ENCODE data around the gene MRPS18A. TPM values are rescaled to one million over a fixed set of nuclear protein-coding genes. Genes with fewer than 3 reads are reported as not detected.

MRPS18A gene
- total RNA-seq, 1 donor from 2014 or later = 34.5 TPM

DNA sequence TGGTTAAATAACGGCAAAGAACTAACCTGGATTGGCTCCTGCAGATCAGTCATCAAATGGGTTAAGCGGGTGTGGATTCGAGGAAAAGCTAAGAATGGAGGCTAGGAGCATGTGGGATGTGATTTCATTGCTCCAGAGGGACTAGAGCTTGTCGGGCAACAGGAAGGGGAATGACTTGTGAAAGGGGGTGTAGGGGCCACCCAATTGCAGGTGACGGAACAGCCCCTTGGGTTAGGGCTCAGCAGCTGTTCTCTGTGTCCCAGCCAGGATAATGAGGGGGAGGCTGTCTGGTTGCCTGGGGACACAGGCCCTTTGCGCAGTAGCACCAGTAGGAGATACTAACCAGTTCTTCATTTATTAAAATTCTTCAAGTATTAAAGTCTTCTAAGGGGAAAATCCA is 25.0 kb upstream of the MRPS18A start:
- no peaks in the 10 kb centered on the region for H3K9me3 Mint-ChIP-seq
- no peaks in the 10 kb centered on the region for H3K36me3 Mint-ChIP-seq
- H3F3A ChIP-seq (ENCODE audit: low read depth) = no peaks in the 10 kb centered on the region
- no peak for TF ChIP-seq EZH2 (IDR thresholded peaks at IDR 0.05)
- TF ChIP-seq, protein P1, sequence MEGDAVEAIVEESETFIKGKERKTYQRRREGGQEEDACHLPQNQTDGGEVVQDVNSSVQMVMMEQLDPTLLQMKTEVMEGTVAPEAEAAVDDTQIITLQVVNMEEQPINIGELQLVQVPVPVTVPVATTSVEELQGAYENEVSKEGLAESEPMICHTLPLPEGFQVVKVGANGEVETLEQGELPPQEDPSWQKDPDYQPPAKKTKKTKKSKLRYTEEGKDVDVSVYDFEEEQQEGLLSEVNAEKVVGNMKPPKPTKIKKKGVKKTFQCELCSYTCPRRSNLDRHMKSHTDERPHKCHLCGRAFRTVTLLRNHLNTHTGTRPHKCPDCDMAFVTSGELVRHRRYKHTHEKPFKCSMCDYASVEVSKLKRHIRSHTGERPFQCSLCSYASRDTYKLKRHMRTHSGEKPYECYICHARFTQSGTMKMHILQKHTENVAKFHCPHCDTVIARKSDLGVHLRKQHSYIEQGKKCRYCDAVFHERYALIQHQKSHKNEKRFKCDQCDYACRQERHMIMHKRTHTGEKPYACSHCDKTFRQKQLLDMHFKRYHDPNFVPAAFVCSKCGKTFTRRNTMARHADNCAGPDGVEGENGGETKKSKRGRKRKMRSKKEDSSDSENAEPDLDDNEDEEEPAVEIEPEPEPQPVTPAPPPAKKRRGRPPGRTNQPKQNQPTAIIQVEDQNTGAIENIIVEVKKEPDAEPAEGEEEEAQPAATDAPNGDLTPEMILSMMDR (IDR thresholded peaks at IDR 0.05) = no peak
- H3K4me2 ChIP-seq = no peak overlapping the region
- H4K20me1 ChIP-seq (ENCODE audit: low read depth) = no peaks in the 10 kb centered on the region
- H3K27me3 Mint-ChIP-seq (ENCODE audit: insufficient read depth, low read depth) = peaks cover 19% of the 10 kb centered on the region
- H3K27ac Mint-ChIP-seq = peak overlapping the region; percentile 22
- no peak overlapping the region for H2AFZ ChIP-seq (replicated peaks)
- no peaks in the 10 kb centered on the region for H3K9me3 ChIP-seq (ENCODE audit: low read depth)
- H3K4me1 ChIP-seq = peaks cover 18% of the 10 kb centered on the region
- DNase-seq (ENCODE audit: low spot score) = no peak
- no peaks in the 10 kb centered on the region for H3K27me3 ChIP-seq
- H3K4me3 ChIP-seq = no peak overlapping the region
- no peak overlapping the region for H3K9ac ChIP-seq
- peaks cover 38% of the 10 kb centered on the region for H3K4me1 Mint-ChIP-seq
- no peaks in the 10 kb centered on the region for H3K36me3 ChIP-seq
- H3K79me2 ChIP-seq (ENCODE audit: low read depth) = no peaks in the 10 kb centered on the region
- H3K27ac ChIP-seq = no peak overlapping the region
- H3K4me3 Mint-ChIP-seq = peak overlapping the region; percentile 53

DNA sequence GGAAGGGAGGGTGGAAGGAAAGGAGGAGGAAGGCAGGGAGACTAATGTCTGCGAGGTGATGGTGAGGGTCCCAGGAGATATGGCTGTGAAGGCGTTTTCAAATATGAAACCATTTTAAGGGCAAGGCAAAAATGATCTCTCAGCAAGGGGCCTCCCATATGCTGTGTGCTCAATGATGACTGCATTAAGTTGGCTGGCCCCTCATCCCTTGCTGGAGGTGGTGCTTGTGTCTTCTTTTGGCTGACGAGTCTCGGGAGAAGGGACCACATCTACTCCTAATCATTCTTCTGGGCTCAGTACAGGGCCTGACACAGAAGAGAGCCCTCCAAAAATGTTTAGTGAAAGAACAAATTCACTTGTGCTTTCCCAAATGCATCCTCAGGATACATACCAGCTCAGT is 23.0 kb upstream of the MRPS18A start:
- no peaks in the 10 kb centered on the region for H3K9me3 ChIP-seq (ENCODE audit: low read depth)
- no peak overlapping the region for H3K27ac ChIP-seq
- no peaks in the 10 kb centered on the region for H3K79me2 ChIP-seq (ENCODE audit: low read depth)
- Mint-ChIP-seq H3K4me1 (peaks cover 49% of the 10 kb centered on the region), H3K9me3 (no peaks in the 10 kb centered on the region), H3K36me3 (no peaks in the 10 kb centered on the region), H3K27ac (no peak overlapping the region), H3K4me3 (no peak overlapping the region), H3K27me3 (ENCODE audit: insufficient read depth, low read depth) (peaks cover 19% of the 10 kb centered on the region)
- H3K9ac ChIP-seq = no peak overlapping the region
- TF ChIP-seq, protein P1 (IDR thresholded peaks at IDR 0.05) = no peak
- TF ChIP-seq EZH2phosphoT487 (IDR thresholded peaks at IDR 0.05) (no peak), EZH2 (IDR thresholded peaks at IDR 0.05) (no peak)
- peaks cover 2% of the 10 kb centered on the region for H3F3A ChIP-seq (ENCODE audit: low read depth)
- H3K36me3 ChIP-seq = no peaks in the 10 kb centered on the region
- H3K27me3 ChIP-seq = no peaks in the 10 kb centered on the region
- no peak for DNase-seq (ENCODE audit: low spot score)
- no peaks in the 10 kb centered on the region for H4K20me1 ChIP-seq (ENCODE audit: low read depth)
- no peak overlapping the region for H3K4me3 ChIP-seq
- no peak overlapping the region for H3K4me2 ChIP-seq
- H2AFZ ChIP-seq (replicated peaks) = no peak overlapping the region
- peaks cover 25% of the 10 kb centered on the region for H3K4me1 ChIP-seq

DNA sequence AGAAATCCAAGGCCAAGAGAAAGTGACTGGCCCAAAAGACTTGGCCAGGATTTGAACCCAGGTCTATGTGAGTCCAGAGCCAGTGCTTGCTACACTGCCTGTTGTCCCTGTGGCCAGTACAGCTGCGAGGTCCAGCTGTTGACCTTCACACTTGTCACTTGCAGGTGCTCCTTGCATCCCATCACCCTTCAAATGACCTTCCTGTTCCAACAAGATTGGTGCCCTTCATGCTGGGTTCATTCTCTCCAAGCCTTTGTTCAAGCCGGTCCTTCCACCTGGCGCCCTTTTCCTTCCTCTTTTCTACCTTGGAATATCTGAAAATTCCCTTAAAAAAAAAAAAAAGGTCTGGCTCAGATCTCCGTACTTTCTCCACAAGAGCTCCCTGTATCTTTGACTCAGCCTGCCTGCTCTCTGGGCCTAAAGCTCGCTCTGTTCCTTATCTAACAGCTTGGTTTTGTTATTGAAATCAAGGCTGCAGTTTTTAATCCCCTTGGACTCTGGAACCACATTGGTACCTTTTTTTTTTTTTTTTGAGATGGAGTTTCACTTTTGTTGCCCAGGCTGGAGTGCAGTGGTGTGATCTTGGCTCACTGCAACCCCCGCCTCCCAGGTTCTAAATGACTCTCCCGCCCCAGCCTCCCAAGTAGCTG is 22.2 kb upstream of the MRPS18A start:
- Mint-ChIP-seq H3K27ac (no peak overlapping the region), H3K4me1 (peaks cover 53% of the 10 kb centered on the region), H3K27me3 (ENCODE audit: insufficient read depth, low read depth) (peaks cover 15% of the 10 kb centered on the region), H3K4me3 (no peak overlapping the region), H3K36me3 (no peaks in the 10 kb centered on the region), H3K9me3 (no peaks in the 10 kb centered on the region)
- Histone ChIP-seq H3K27ac (no peak overlapping the region), H3K9me3 (ENCODE audit: low read depth) (no peaks in the 10 kb centered on the region), H3K4me2 (no peak overlapping the region), H3K9ac (no peak overlapping the region), H2AFZ (replicated peaks) (no peak overlapping the region), H3K27me3 (no peaks in the 10 kb centered on the region), H3K79me2 (ENCODE audit: low read depth) (no peaks in the 10 kb centered on the region), H3K4me3 (no peak overlapping the region), H3K4me1 (peaks cover 30% of the 10 kb centered on the region), H3K36me3 (no peaks in the 10 kb centered on the region), H3F3A (ENCODE audit: low read depth) (peaks cover 10% of the 10 kb centered on the region), H4K20me1 (ENCODE audit: low read depth) (no peaks in the 10 kb centered on the region)
- TF ChIP-seq EZH2 (IDR thresholded peaks at IDR 0.05) (no peak), EZH2phosphoT487 (IDR thresholded peaks at IDR 0.05) (no peak)
- TF ChIP-seq, protein P1 (IDR thresholded peaks at IDR 0.05) = no peak
- no peak for DNase-seq (ENCODE audit: low spot score)
